Loucy (cell line): ENCODE measurements around the gene GRID2IP.
A peak's percentile ranks its signal among the peaks of the same experiment; 100 is the strongest.

Experiments used
- H2AFZ ChIP-seq: fragments of 200-600 bp; sonication (generic); 2 replicates; pipeline ENCODE4 v1.6.0; 2016; ENCODE audit warnings: antibody characterized with exemption, mild to moderate bottlenecking, low read length, moderate library complexity
- H3F3A ChIP-seq: fragments of 200-600 bp; 2 replicates; pipeline ENCODE4 v1.6.0; 2016; ENCODE audit warnings: antibody characterized with exemption, low read depth, mild to moderate bottlenecking
- H3K27me3 ChIP-seq: fragments of 200-600 bp; sonication (generic); 2 replicates; pipeline ENCODE4 v1.6.1; 2014; ENCODE audit warnings: low read length, mild to moderate bottlenecking; ENCODE audit not compliant: insufficient read depth, poor library complexity, severe bottlenecking
- H3K36me3 ChIP-seq: fragments of 200-600 bp; sonication (generic); 2 replicates; pipeline ENCODE4 v1.6.1; 2016; ENCODE audit warnings: low read length; ENCODE audit not compliant: insufficient read depth
- H3K4me1 ChIP-seq: fragments of 200-600 bp; sonication (generic); 2 replicates; pipeline ENCODE4 v1.5.1; 2014; ENCODE audit warnings: low read length, mild to moderate bottlenecking; ENCODE audit not compliant: insufficient read depth, poor library complexity, severe bottlenecking
- H3K4me2 ChIP-seq: fragments of 200-600 bp; sonication (generic); 2 replicates; pipeline ENCODE4 v1.6.0; 2014; ENCODE audit warnings: antibody characterized with exemption, low read length, low read depth, mild to moderate bottlenecking; ENCODE audit not compliant: poor library complexity, severe bottlenecking
- H3K4me3 ChIP-seq: fragments of 200-600 bp; sonication (generic); 2 replicates; pipeline ENCODE4 v1.5.1; 2014; ENCODE audit warnings: low read length, mild to moderate bottlenecking, mixed read lengths; ENCODE audit not compliant: poor library complexity, severe bottlenecking
- H3K79me2 ChIP-seq: fragments of 200-600 bp; sonication (generic); 2 replicates; pipeline ENCODE4 v1.6.1; 2014; ENCODE audit warnings: low read length; ENCODE audit not compliant: insufficient read depth
- H3K9ac ChIP-seq: fragments of 200-600 bp; sonication (generic); 2 replicates; pipeline ENCODE4 v1.6.0; 2014; ENCODE audit warnings: mild to moderate bottlenecking, low read depth, low read length, moderate library complexity; ENCODE audit not compliant: poor library complexity, severe bottlenecking
- H3K9me2 ChIP-seq: fragments of 200-600 bp; sonication (generic); replicated peaks from 2 replicates; pipeline ENCODE4 v1.6.1; 2016; ENCODE audit warnings: low read depth, low read length, mixed read lengths
- H3K9me3 ChIP-seq: fragments of 200-600 bp; sonication (generic); 2 replicates; pipeline ENCODE4 v1.6.1; 2014; ENCODE audit warnings: mild to moderate bottlenecking, antibody characterized with exemption, low read length, low read depth; ENCODE audit not compliant: insufficient read depth
- H4K20me1 ChIP-seq: fragments of 200-600 bp; sonication (generic); 2 replicates; pipeline ENCODE4 v1.6.0; 2014; ENCODE audit warnings: antibody characterized with exemption, low read length, mild to moderate bottlenecking; ENCODE audit not compliant: insufficient read depth, poor library complexity, severe bottlenecking
- EZH2phosphoT487 ChIP-seq: fragments of 200-600 bp; IDR thresholded peaks from 2 replicates; pipeline ENCODE4 v1.6.1; 2018; ENCODE audit warnings: antibody characterized with exemption, mild to moderate bottlenecking, moderate library complexity, borderline replicate concordance
- TF ChIP-seq, protein P1 (sequence below): fragments of 200-600 bp; sonication (generic); conservative IDR thresholded peaks from 2 replicates; pipeline ENCODE4 v1.5.1; 2014; ENCODE audit warnings: mild to moderate bottlenecking, antibody characterized with exemption, low read length

The GRID2IP gene

DNA sequence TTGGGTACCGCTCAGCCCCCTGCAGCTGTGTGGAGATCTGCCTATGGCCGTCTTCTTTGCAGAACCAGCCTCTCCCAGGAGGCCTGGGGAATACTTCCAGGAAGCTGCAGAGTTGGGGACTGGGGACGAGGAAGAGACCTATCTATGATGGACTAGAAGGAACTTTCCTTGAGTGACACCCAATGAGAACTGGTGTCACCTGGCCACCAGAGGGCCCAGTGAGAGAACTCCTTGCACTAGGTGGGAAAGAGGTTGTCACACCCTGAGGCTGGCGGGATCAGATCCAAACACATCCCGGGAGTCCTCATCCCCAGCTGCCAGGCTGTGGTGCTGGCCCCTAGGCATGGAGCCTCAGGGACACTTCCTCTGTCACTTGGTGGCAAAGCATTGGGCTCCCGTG lies 4.9 kb upstream of the GRID2IP start:
- Histone ChIP-seq H3K4me2 (no peak overlapping the region), H3K9ac (no peak overlapping the region), H3K27me3 (no peaks in the 10 kb centered on the region), H3K36me3 (no peaks in the 10 kb centered on the region), H3K9me3 (no peaks in the 10 kb centered on the region), H3K4me1 (no peaks in the 10 kb centered on the region), H3F3A (no peaks in the 10 kb centered on the region), H3K4me3 (no peak overlapping the region), H2AFZ (no peak overlapping the region), H3K79me2 (no peaks in the 10 kb centered on the region), H3K9me2 (no peaks in the 10 kb centered on the region), H4K20me1 (no peaks in the 10 kb centered on the region)
- no peak for TF ChIP-seq EZH2phosphoT487
- TF ChIP-seq, protein P1, sequence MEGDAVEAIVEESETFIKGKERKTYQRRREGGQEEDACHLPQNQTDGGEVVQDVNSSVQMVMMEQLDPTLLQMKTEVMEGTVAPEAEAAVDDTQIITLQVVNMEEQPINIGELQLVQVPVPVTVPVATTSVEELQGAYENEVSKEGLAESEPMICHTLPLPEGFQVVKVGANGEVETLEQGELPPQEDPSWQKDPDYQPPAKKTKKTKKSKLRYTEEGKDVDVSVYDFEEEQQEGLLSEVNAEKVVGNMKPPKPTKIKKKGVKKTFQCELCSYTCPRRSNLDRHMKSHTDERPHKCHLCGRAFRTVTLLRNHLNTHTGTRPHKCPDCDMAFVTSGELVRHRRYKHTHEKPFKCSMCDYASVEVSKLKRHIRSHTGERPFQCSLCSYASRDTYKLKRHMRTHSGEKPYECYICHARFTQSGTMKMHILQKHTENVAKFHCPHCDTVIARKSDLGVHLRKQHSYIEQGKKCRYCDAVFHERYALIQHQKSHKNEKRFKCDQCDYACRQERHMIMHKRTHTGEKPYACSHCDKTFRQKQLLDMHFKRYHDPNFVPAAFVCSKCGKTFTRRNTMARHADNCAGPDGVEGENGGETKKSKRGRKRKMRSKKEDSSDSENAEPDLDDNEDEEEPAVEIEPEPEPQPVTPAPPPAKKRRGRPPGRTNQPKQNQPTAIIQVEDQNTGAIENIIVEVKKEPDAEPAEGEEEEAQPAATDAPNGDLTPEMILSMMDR = peak; percentile 45

DNA sequence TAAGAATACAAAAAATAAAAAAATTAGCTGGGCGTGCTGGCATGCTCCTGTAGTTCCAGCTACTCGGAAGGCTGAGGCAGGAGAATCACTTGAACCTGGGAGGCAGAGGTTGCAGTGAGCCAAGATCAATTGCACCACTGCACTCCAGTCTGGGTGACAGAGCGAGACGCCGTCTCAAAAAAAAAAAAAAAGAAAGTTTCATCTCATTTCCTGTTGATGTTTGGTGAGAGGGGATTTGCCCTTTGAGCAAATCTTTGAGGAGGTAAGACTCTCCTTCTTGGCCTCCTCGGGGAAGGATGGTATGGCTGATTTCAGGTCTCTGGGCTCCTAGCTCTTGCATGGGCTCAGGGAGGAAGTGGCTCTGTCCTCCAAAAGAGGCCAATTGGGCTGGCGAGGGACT lies 3.6 kb upstream of the GRID2IP start:
- Histone ChIP-seq H2AFZ (no peak overlapping the region), H3K27me3 (no peaks in the 10 kb centered on the region), H3K79me2 (no peaks in the 10 kb centered on the region), H3K9me3 (no peaks in the 10 kb centered on the region), H3K9ac (no peak overlapping the region), H4K20me1 (no peaks in the 10 kb centered on the region), H3K4me1 (no peaks in the 10 kb centered on the region), H3K4me2 (no peak overlapping the region), H3K4me3 (no peak overlapping the region), H3K36me3 (no peaks in the 10 kb centered on the region), H3K9me2 (no peaks in the 10 kb centered on the region), H3F3A (no peaks in the 10 kb centered on the region)
- TF ChIP-seq EZH2phosphoT487 = no peak
- TF ChIP-seq, protein P1 = no peak

DNA sequence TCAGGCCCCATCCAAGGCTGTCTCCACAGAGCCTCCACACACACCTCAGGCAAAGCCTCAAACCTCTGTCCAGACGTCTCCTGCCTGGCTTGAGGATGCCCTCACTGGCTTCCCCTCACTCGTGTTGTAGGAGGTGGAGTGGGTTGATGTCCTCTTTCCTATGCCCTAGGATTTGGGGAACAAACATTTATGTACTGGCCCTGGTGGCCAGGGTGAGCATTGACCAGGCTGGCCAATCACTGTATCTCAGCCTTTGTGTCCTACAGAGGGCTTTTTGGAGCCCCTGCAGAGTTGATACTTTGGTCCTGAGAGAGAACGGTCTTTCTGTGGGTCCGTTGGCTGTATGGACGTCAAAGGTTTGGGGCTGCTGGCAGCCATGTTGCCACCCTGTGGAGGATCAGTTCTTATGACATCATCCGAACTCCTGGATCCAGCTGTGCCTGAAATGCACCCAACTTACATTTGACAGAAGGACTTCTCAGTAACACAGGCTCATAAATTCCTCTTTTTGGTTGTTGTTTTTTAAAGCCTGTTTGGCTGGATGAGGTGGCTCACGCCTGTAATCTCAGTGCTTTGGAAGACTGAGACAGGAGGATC lies 2.3 kb upstream of the GRID2IP start:
- H3K9me3 ChIP-seq = no peaks in the 10 kb centered on the region
- no peak overlapping the region for H3K4me2 ChIP-seq
- H4K20me1 ChIP-seq = no peaks in the 10 kb centered on the region
- H3K4me3 ChIP-seq = no peak overlapping the region
- no peak overlapping the region for H3K9ac ChIP-seq
- H3K4me1 ChIP-seq = no peaks in the 10 kb centered on the region
- H3K9me2 ChIP-seq = no peaks in the 10 kb centered on the region
- H3K27me3 ChIP-seq = no peaks in the 10 kb centered on the region
- H3K36me3 ChIP-seq = no peaks in the 10 kb centered on the region
- TF ChIP-seq EZH2phosphoT487 = no peak
- TF ChIP-seq, protein P1 = no peak; the same call in 1 of the 2 replicates
- no peak overlapping the region for H2AFZ ChIP-seq
- no peaks in the 10 kb centered on the region for H3F3A ChIP-seq
- no peaks in the 10 kb centered on the region for H3K79me2 ChIP-seq
